Activated T-helper 17 cell treated with anti-CD3 and anti-CD28 coated beads, Interleukin-2, amount 50 U/mL, for 72 hours (primary cell): ENCODE results near the gene CD46. TPM values are rescaled to one million over a fixed set of nuclear protein-coding genes. Genes with fewer than 3 reads are reported as not detected.

Experiments used
- ATAC-seq: fragments of 150-1000 bp; cut with Tn5 transposase; replicated peaks from 2 replicates; pipeline ENCODE4 v1.10.0; 2021; ENCODE audit warnings: mild to moderate bottlenecking, moderate library complexity
- H3K27ac Mint-ChIP-seq: one replicate; pipeline ENCODE4 v1.8.0; 2022; ENCODE audit warnings: mixed read lengths
- H3K27me3 Mint-ChIP-seq: one replicate; pipeline ENCODE4 v1.8.0; 2022; ENCODE audit warnings: mixed read lengths
- H3K36me3 Mint-ChIP-seq: one replicate; pipeline ENCODE4 v1.8.0; 2022; ENCODE audit warnings: low read depth, mild to moderate bottlenecking, mixed read lengths
- H3K4me1 Mint-ChIP-seq: one replicate; pipeline ENCODE4 v1.8.0; 2022; ENCODE audit warnings: mixed read lengths
- H3K4me3 Mint-ChIP-seq: one replicate; pipeline ENCODE4 v1.8.0; 2022; ENCODE audit warnings: mild to moderate bottlenecking, mixed read lengths
- H3K9me3 Mint-ChIP-seq: one replicate; pipeline ENCODE4 v1.8.0; 2022; ENCODE audit warnings: mixed read lengths
- total RNA-seq, 2 donors: library from RNA; stranded (reverse); gene quantifications; one replicate each; pipeline ENCODE4 v1.2.3, GENCODE V29; 2022

The CD46 gene
- total RNA-seq, 2 donors from 2014 or later = 94.5 to 111 TPM

DNA sequence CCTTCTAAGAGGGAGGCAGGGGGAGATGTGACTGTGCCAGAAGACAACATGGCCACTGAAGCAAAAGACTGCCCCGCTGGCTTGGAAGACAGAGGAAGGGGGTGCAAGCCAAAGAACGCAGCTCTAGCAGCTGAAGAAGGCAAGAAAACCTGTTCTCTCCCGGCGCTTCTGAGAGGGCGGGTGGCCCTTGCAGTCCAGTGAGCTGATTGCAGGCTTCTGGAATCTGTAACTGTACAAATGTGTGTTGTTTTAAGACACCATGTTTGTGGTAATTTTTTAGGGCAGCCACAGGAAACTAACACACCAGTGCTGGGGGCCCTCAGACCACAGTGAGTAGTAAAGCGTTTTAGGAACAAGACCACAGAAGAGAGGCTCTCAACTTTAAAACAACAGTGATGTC is 47.0 kb downstream of the CD46 start:
- ATAC-seq = peak; percentile 56
- peak overlapping the region; percentile 78 for H3K27ac Mint-ChIP-seq
- no peaks in the 10 kb centered on the region for H3K27me3 Mint-ChIP-seq
- peak overlapping the region; percentile 46 for H3K4me3 Mint-ChIP-seq
- H3K9me3 Mint-ChIP-seq = no peaks in the 10 kb centered on the region
- H3K36me3 Mint-ChIP-seq = peaks cover 61% of the 10 kb centered on the region
- H3K4me1 Mint-ChIP-seq = peaks cover 22% of the 10 kb centered on the region

- Mint-ChIP-seq H3K36me3 (peaks cover 64% of the 10 kb centered on the region), H3K4me1 (peaks cover 22% of the 10 kb centered on the region), H3K27ac (no peak overlapping the region), H3K27me3 (no peaks in the 10 kb centered on the region), H3K9me3 (no peaks in the 10 kb centered on the region), H3K4me3 (no peak overlapping the region)
- no peak for ATAC-seq
Observed at GRCh38 chr1:207799989-207800648, 48.3 kb downstream of the CD46 start.

GRCh38 chr1:207801819-207802218 is 50.0 kb downstream of the CD46 start:
- H3K4me3 Mint-ChIP-seq = no peak overlapping the region
- peaks cover 22% of the 10 kb centered on the region for H3K4me1 Mint-ChIP-seq
- H3K36me3 Mint-ChIP-seq = peaks cover 71% of the 10 kb centered on the region
- H3K27me3 Mint-ChIP-seq = no peaks in the 10 kb centered on the region
- no peak for ATAC-seq
- peak overlapping the region; percentile 25 for H3K27ac Mint-ChIP-seq
- H3K9me3 Mint-ChIP-seq = no peaks in the 10 kb centered on the region

GRCh38 chr1:207803678-207804077 is 51.8 kb downstream of the CD46 start:
- peaks cover 89% of the 10 kb centered on the region for H3K36me3 Mint-ChIP-seq

GRCh38 chr1:207804721-207805468 is 53.0 kb downstream of the CD46 start:
- H3K4me1 Mint-ChIP-seq = peaks cover 8% of the 10 kb centered on the region
- H3K4me3 Mint-ChIP-seq = no peak overlapping the region
- peak overlapping the region; percentile 53 for H3K27ac Mint-ChIP-seq
- H3K36me3 Mint-ChIP-seq = peaks cover 96% of the 10 kb centered on the region
- ATAC-seq = no peak
- no peaks in the 10 kb centered on the region for H3K27me3 Mint-ChIP-seq
- no peaks in the 10 kb centered on the region for H3K9me3 Mint-ChIP-seq

More at GRCh38 chr1:207803678-207804077, 51.8 kb downstream of the CD46 start:
- Mint-ChIP-seq H3K4me1 (peaks cover 17% of the 10 kb centered on the region), H3K4me3 (no peak overlapping the region), H3K27me3 (no peaks in the 10 kb centered on the region), H3K27ac (no peak overlapping the region), H3K9me3 (no peaks in the 10 kb centered on the region)
- ATAC-seq = no peak

- Mint-ChIP-seq H3K9me3 (no peaks in the 10 kb centered on the region), H3K4me3 (no peak overlapping the region), H3K4me1 (peaks cover 14% of the 10 kb centered on the region), H3K27ac (peak overlapping the region; percentile 53), H3K36me3 (peaks cover 98% of the 10 kb centered on the region), H3K27me3 (no peaks in the 10 kb centered on the region)
- no peak for ATAC-seq
Observed at GRCh38 chr1:207805841-207806421, 54.1 kb downstream of the CD46 start.

DNA sequence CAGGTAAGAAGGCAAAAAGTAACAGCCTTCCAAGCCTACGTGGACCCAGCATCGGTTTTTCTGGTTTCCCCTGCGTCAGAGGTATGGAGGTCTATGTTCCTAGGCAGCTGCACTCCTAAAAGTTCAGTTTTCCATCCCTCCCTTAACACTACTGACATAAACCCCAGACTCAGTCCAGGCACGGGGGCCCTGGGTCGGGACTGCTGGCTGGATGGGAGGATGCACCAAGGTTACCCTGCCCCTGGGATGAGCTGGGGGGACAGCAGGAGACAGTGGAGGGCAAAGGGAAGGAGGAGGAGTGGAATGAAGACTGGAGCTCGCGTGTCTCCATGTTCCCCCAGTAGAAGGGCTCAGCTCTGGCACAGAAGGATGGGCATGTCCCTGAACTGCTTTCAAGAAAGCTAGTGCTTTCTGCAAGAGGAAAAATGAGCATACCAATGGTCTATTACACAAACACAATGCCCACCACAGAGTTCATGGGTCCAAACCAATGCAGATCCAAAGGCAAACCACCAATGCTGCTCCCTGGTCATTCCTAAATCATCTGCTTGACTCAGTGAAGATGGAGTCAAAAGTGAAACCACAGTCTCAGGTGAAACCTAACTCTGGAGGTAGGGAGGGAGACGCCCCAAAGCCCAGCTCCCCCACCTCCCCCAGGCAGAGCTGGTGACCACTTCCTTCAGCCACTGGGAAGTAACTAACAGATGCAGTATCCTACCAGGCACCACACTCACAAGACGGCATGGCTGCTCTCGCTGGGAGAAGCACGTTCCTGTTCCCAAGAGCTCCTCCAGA is 54.9 kb downstream of the CD46 start:
- Mint-ChIP-seq H3K27me3 (no peaks in the 10 kb centered on the region), H3K36me3 (peaks cover 97% of the 10 kb centered on the region), H3K27ac (peak overlapping the region; percentile 53), H3K4me3 (no peak overlapping the region), H3K9me3 (no peaks in the 10 kb centered on the region), H3K4me1 (peaks cover 16% of the 10 kb centered on the region)
- peak; percentile 57 for ATAC-seq

GRCh38 chr1:207807326-207807689 is 55.5 kb downstream of the CD46 start:
- no peak for ATAC-seq

DNA sequence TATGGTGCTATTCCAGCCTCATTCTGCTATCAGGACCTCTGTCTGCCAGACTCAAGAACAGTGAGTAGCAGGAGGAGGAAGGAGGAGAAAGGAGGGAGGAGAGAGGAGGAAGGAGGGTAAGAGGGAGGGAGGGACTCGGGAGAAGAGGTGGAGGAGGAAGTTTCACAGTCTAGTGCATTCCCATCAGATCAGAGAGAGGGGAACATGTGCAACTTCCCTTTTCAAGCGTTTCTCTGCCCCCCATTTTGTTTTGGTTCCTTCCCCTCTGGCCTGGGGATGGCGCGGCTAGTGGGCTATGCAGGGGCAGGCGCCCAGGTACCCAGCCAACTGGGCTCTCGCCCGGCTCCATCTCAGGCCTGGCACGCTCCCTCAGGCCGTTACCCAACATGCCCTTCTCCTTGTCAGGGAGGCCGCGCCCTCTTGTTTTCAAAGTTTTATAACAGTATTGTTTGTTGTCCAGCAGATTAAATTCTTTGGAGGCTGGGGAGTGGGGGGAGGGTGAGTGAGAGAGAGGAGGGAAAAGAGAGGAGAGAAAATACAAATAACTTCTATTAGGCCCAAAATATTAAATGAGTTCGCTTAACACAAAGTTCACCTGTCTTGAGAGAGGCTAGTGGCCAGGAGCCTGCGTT is 56.0 kb downstream of the CD46 start:
- Mint-ChIP-seq H3K4me3 (no peak overlapping the region), H3K9me3 (no peaks in the 10 kb centered on the region), H3K27ac (peak overlapping the region; percentile 53), H3K27me3 (no peaks in the 10 kb centered on the region), H3K4me1 (peaks cover 18% of the 10 kb centered on the region), H3K36me3 (peaks cover 97% of the 10 kb centered on the region)
- ATAC-seq = no peak

More at GRCh38 chr1:207807326-207807689, 55.5 kb downstream of the CD46 start:
- H3K9me3 Mint-ChIP-seq = no peaks in the 10 kb centered on the region
- H3K4me3 Mint-ChIP-seq = no peak overlapping the region
- no peaks in the 10 kb centered on the region for H3K27me3 Mint-ChIP-seq
- H3K27ac Mint-ChIP-seq = peak overlapping the region; percentile 53
- H3K36me3 Mint-ChIP-seq = peaks cover 97% of the 10 kb centered on the region
- H3K4me1 Mint-ChIP-seq = peaks cover 18% of the 10 kb centered on the region

GRCh38 chr1:207808322-207808705 is 56.5 kb downstream of the CD46 start:
- no peak for ATAC-seq
- Mint-ChIP-seq H3K27me3 (no peaks in the 10 kb centered on the region), H3K36me3 (peaks cover 97% of the 10 kb centered on the region), H3K4me1 (peaks cover 19% of the 10 kb centered on the region), H3K27ac (peak overlapping the region; percentile 53), H3K4me3 (no peak overlapping the region), H3K9me3 (no peaks in the 10 kb centered on the region)

- peaks cover 24% of the 10 kb centered on the region for H3K4me1 Mint-ChIP-seq
- no peaks in the 10 kb centered on the region for H3K9me3 Mint-ChIP-seq
- H3K27me3 Mint-ChIP-seq = no peaks in the 10 kb centered on the region
- H3K27ac Mint-ChIP-seq = peak overlapping the region; percentile 53
- no peak overlapping the region for H3K4me3 Mint-ChIP-seq
- H3K36me3 Mint-ChIP-seq = peaks cover 97% of the 10 kb centered on the region
- ATAC-seq = no peak
Observed at GRCh38 chr1:207808911-207809555, 57.2 kb downstream of the CD46 start.

DNA sequence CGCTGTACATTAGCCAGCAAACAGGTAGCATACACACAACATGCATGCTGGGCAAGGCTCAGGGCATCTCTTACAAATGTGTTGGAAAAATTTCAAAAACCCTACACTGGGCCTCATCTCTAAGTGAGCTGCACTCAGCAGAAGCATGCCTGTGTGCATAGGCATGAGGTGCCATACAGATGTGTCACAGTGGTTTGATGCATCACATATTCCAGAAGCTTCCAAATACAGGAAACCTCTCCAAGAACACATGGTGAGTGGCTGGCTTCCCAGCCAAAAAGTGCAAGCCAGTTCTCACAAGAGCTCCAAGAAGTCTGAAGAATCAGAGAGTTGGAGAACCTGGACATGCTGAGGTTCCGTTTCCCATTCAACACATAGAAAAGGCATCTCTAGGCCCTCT is 58.3 kb downstream of the CD46 start:
- Mint-ChIP-seq H3K27me3 (no peaks in the 10 kb centered on the region), H3K4me3 (peak overlapping the region; percentile 9), H3K27ac (peak overlapping the region; percentile 53), H3K36me3 (peaks cover 97% of the 10 kb centered on the region), H3K9me3 (no peaks in the 10 kb centered on the region), H3K4me1 (peaks cover 36% of the 10 kb centered on the region)
- no peak for ATAC-seq

GRCh38 chr1:207810606-207811295 is 58.9 kb downstream of the CD46 start:
- Mint-ChIP-seq H3K4me3 (peak overlapping the region; percentile 9), H3K27me3 (no peaks in the 10 kb centered on the region), H3K36me3 (peaks cover 97% of the 10 kb centered on the region), H3K27ac (peak overlapping the region; percentile 53), H3K4me1 (peaks cover 41% of the 10 kb centered on the region), H3K9me3 (no peaks in the 10 kb centered on the region)
- ATAC-seq = no peak
